Measurements from ENCODE around the gene CKS1B. TPM values are rescaled to one million over a fixed set of nuclear protein-coding genes. Genes with fewer than 3 reads are reported as not detected.

The CKS1B gene
- total RNA-seq, 1 experiment from 2014 or later: 258 TPM

Small RNA genes lying within 50 kb of the gene (microRNA-seq; reads per million reads assigned to microRNA genes)
- not detected for gene MIR4258 (ENCODE audit: borderline number of aligned reads)

Other genes with a start within 250 kb of the CKS1B start
- gene KCNN3, start 104.4 kb upstream of the CKS1B start, total RNA-seq (2021): 1.3 to 2.1 TPM (median 1.9 TPM) in 3 replicates
- 26.8 to 38.7 TPM (median 36.8 TPM) in 3 replicates for gene PMVK, start 38.0 kb upstream of the CKS1B start, total RNA-seq (2021)
- 26.5 to 30.7 TPM (median 28.4 TPM) in 3 replicates for gene PBXIP1, start 18.6 kb upstream of the CKS1B start, total RNA-seq (2021)
- gene PYGO2, start 12.9 kb upstream of the CKS1B start, total RNA-seq (2021): 37.4 to 38.8 TPM (median 38.0 TPM) in 3 replicates
- 180 to 199 TPM (median 180 TPM) in 3 replicates for gene SHC1, start 3.9 kb upstream of the CKS1B start, total RNA-seq (2021)
- gene FLAD1, start 8.7 kb downstream of the CKS1B start, total RNA-seq (2021): 71.1 to 88.3 TPM (median 71.2 TPM) in 3 replicates
- gene LENEP, start 18.9 kb downstream of the CKS1B start, total RNA-seq (2021): 0.48 to 1.2 TPM in 2 of 3 replicates, not detected in the other
- gene ZBTB7B, start 28.1 kb downstream of the CKS1B start, total RNA-seq (2021): 29.8 to 32.1 TPM (median 31.5 TPM) in 3 replicates
- gene DCST2, start 59.1 kb downstream of the CKS1B start, total RNA-seq (2021): 0.83 to 1.8 TPM (median 1.6 TPM) in 3 replicates
- 0.15 TPM in 1 of 3 replicates, not detected in the others for gene DCST1, start 59.1 kb downstream of the CKS1B start, total RNA-seq (2021)
- 32.1 to 38.4 TPM (median 33.2 TPM) in 3 replicates for gene ADAM15, start 76.6 kb downstream of the CKS1B start, total RNA-seq (2021)
- gene EFNA4, start 89.1 kb downstream of the CKS1B start, total RNA-seq (2021): 19.5 to 22.7 TPM (median 22.3 TPM) in 3 replicates
- 12.5 to 15.4 TPM (median 15.4 TPM) in 3 replicates for gene EFNA3, start 104.2 kb downstream of the CKS1B start, total RNA-seq (2021)
- 6.0 to 7.3 TPM (median 6.5 TPM) in 3 replicates for gene EFNA1, start 153.2 kb downstream of the CKS1B start, total RNA-seq (2021)
- gene SLC50A1, start 161.2 kb downstream of the CKS1B start, total RNA-seq (2021): 39.0 to 47.8 TPM (median 46.0 TPM) in 3 replicates
- 70.6 to 79.8 TPM (median 73.5 TPM) in 3 replicates for gene DPM3, start 165.8 kb downstream of the CKS1B start, total RNA-seq (2021)
- 104 to 161 TPM (median 147 TPM) in 3 replicates for gene KRTCAP2, start 198.6 kb downstream of the CKS1B start, total RNA-seq (2021)
- gene TRIM46, start 199.2 kb downstream of the CKS1B start, total RNA-seq (2021): 20.3 to 22.1 TPM (median 21.4 TPM) in 3 replicates
- 4.0 to 5.3 TPM (median 5.3 TPM) in 3 replicates for gene THBS3, start 233.2 kb downstream of the CKS1B start, total RNA-seq (2021)
- 57.5 to 62.8 TPM (median 60.4 TPM) in 3 replicates for gene MTX1, start 234.0 kb downstream of the CKS1B start, total RNA-seq (2021)